AG09319 (cell line): ENCODE measurements around the gene CCNF.
"Not testable (repeated sequence)": the region's sequence is repeated elsewhere in the genome, so short reads cannot be mapped to it uniquely, and the experiment has no call there.

Experiments
- DNase-seq: peaks from one replicate; pipeline ENCODE4 v3.0.0-alpha.2; 2010; ENCODE audit warnings: low read depth; ENCODE audit errors: extremely low read depth
- TF ChIP-seq, protein P1 (sequence below): IDR thresholded peaks from 2 replicates; pipeline ENCODE4 v1.5.1; 2011; ENCODE audit warnings: low read depth, mild to moderate bottlenecking, inconsistent platforms, low read length, moderate library complexity

Gene CCNF

DNA sequence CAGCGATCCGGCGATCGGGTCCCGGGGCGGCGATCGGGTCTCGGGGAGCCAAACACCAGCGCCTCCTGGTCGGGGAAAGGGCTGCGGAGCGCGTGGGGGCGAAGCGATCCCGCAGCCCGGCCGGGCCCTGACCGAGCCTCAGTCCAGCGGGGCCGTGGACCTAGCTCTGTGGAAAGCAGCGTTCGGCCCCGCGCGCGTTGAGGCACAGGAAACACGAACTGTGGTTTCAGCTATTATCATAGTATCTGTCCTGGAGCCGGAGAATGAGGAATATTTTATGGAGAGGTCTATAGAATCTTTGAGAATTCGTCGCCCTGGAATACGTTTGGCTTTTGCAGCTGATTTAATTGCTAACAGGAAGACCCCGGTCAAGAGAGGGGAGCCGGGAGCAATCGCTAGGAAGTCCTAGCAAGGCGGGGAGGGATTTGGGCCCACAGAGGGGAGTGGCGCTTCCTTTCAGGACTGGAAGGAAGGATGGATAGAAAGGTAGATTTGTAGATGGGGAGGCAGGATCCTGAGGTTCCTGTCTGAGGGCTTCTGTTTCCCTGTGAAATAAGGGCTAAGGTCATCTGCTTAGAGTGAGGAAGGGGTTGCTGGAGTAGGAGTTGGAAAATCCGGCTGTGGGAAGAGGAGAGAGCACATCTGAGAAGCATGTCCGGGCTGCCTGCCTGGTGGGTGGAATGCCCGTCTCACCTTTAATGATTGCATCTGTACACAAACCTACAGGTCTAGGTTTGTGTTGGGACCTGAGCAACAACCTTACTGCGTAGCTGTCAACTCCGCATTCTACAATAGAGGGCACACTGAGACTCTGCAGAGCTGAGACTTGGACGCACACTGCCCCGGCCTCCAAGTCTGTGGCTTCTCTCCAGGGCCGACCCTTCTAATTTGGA, 770 bp downstream of the CCNF start:
- DNase-seq, result no peak
- TF ChIP-seq, protein P1, sequence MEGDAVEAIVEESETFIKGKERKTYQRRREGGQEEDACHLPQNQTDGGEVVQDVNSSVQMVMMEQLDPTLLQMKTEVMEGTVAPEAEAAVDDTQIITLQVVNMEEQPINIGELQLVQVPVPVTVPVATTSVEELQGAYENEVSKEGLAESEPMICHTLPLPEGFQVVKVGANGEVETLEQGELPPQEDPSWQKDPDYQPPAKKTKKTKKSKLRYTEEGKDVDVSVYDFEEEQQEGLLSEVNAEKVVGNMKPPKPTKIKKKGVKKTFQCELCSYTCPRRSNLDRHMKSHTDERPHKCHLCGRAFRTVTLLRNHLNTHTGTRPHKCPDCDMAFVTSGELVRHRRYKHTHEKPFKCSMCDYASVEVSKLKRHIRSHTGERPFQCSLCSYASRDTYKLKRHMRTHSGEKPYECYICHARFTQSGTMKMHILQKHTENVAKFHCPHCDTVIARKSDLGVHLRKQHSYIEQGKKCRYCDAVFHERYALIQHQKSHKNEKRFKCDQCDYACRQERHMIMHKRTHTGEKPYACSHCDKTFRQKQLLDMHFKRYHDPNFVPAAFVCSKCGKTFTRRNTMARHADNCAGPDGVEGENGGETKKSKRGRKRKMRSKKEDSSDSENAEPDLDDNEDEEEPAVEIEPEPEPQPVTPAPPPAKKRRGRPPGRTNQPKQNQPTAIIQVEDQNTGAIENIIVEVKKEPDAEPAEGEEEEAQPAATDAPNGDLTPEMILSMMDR, result no peak

DNA sequence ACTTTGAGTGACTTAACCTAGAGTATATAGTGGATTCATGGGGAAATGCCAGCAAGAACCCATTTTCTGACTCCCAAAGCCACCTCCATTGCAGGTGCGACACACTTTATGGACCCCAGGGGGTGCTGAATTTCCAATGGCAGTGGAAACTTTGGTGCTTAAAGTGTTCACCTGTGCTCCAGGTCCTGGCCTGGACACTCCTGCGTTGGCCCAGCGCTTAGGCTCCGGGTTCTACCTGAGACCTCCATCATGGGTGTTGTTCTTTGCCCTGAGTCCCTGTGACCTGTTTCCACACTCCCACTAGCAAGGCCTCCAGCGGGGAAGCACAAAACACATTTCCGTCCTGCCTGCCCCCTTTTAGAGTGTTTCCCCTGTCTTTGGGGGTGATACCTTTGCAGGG, 3.0 kb downstream of the CCNF start:
- no peak for DNase-seq
- TF ChIP-seq, protein P1, result no peak

DNA sequence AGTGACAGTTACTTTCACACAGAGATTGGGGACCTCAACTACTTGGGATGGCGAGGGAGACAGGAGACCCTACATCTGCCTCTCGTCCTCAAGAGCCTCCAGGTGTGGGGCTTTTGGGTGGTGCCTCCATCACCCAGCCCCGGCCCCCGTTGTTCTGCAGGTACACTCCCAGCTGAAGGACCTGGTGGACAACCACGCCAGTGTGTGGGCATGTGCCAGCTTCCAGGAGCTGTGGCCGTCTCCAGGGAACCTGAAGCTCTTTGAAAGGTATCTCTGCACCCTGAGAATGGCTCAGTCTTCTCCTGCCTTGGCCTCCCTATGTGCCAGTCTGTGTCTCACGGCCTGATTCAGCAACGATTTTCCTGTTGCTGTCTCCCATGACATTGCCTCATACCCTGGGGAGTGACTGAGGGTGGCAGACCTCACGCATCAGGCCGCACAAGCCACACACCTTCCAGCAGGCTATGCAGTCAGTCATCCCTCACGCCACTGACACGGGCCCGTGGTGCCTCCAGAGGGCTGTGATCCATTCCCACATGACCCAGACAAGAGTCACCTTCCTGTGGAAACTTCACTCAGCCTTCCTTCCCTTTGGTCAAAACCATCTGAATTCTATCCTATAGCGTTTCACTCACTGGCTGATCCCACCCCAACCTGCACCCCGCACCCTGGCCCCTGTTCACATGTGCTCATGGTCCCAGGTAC, 3.7 kb downstream of the CCNF start:
- TF ChIP-seq, protein P1, result no peak
- DNase-seq, result no peak

DNA sequence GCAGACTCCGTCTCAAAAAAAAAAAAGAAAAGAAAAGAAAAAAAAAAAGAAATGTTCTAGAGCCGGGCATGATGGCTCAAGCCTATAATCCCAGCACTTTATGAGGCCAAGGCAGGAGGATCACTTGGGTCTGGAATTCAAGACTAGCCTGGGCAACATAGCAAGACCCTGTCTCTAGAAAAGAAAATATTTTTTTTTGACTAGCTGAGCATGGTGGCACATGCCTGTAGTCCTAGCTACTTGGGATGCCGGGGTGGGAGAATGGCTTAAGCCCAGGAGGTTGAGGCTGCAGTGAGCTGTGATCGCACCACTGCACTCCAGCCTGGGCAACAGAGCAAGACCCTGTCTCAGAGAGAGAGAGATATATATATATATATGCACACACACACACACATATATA, 6.0 kb downstream of the CCNF start:
- not testable (repeated sequence) for DNase-seq

DNA sequence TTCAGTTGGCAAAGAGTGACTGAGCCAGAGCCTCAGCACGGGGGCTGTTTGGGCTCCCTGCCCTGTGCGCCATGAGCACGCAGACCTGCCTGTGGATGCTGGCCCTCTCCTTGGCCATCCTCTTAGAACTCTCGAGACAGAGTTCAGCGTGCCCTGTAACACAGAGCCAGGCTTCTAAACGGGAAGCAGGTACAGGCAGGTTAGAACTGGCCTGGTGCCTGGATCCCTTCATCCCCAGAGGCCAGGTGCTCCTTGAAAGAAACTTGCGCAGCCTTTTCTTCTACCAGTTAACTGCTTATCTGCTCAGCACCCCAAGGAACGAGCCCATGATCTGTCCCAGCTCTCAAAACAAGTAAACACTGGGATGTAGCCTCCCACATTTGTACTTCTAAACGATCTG, 6.9 kb downstream of the CCNF start:
- no peak for DNase-seq
- TF ChIP-seq, protein P1, result no peak

DNA sequence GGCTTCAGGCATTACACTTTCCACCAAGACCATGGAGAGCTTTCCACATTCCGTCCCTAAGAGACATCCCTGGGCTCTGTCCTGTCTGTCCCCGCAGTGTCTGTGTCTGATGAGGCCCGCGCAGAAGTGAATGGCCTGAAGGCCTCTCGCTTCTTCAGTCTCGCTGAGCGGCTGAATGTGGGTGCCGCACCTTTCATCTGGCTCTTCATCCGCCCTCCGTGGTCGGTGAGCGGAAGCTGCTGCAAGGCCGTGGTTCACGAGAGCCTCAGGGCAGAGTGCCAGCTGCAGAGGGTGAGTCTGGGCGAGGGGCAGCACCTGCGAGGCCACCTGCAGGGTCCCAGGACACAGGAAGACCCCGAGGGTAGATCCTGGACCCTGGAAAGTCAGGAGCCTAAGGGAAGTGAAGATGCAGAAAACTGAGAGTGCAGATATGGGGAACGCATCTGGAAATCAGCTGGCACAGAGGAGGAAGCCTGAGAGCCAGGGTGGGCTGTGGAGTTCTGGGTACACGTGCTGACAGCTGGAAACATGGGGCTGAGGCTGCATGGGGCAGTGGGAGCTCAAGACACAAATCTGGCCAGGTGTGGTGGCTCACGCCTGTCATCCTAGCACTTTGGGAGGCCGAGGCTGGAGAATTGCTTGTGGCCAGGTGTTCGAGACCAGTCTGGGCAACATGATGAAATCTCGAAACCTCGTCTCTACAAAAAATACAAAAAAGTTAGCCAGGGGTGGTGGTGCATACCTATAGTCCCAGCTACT, 8.0 kb downstream of the CCNF start:
- TF ChIP-seq, protein P1, result no peak

DNA sequence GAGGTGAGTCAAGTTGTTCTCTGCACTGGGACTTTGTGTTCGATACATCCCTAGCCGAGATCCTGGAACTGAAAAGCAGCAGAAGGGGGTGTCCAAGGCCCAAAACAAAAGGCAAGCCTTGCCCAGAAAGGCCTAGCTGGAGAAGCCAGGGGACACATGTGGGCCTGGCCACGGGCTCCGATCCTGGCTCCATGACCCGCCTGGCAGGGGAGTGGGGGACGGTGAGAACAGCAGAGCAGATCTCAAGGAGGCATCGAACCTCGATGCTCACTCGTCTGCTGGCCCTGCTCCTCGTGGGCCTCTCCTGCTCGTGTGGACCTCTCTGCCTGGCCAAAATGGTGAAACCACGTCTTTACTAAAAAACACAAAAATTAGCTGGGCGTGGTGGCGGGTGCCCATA, 8.9 kb downstream of the CCNF start:
- TF ChIP-seq, protein P1, result no peak
- no peak for DNase-seq

More for the DNA sequence above, 8.0 kb downstream of the CCNF start:
- DNase-seq, result no peak
